GM23338 (cell line): ENCODE results near the gene MYH10. TPM values are rescaled to one million over a fixed set of nuclear protein-coding genes. Genes with fewer than 3 reads are reported as not detected.

Experiments
- ATAC-seq: fragments of 200-7000 bp; cut with Tn5 transposase; 3 replicates; pipeline ENCODE4 v1.9.1; 2020
- DNase-seq: peaks from one replicate; pipeline ENCODE4 v3.0.0-alpha.2; 2015; ENCODE audit warnings: low spot score
- H2AFZ ChIP-seq: fragments of 200-600 bp; sonication (generic); 2 replicates; pipeline ENCODE4 v1.8.0; 2016; ENCODE audit warnings: antibody characterized with exemption, mild to moderate bottlenecking, moderate library complexity
- H3F3A ChIP-seq: fragments of 200-600 bp; sonication (generic); replicated peaks from 2 replicates; pipeline ENCODE4 v1.8.0; 2017; ENCODE audit warnings: antibody characterized with exemption, mixed run types, low read depth
- H3K27ac ChIP-seq: fragments of 200-600 bp; sonication (generic); 2 replicates; pipeline ENCODE4 v1.6.1; 2016; ENCODE audit warnings: low read depth
- H3K27me3 ChIP-seq: fragments of 200-600 bp; sonication (generic); 2 replicates; pipeline ENCODE4 v1.8.0; 2016; ENCODE audit warnings: mild to moderate bottlenecking, mixed run types, moderate library complexity; ENCODE audit not compliant: insufficient read depth
- H3K36me3 ChIP-seq: fragments of 200-600 bp; sonication (generic); 2 replicates; pipeline ENCODE4 v1.8.0; 2016; ENCODE audit warnings: mild to moderate bottlenecking; ENCODE audit not compliant: insufficient read depth
- H3K4me1 ChIP-seq: fragments of 200-600 bp; sonication (generic); 2 replicates; pipeline ENCODE4 v1.8.0; 2016; ENCODE audit warnings: mild to moderate bottlenecking, moderate library complexity; ENCODE audit not compliant: insufficient read depth
- H3K4me2 ChIP-seq: fragments of 200-600 bp; sonication (generic); 2 replicates; pipeline ENCODE4 v1.7.1; 2017; ENCODE audit warnings: mixed run types
- H3K4me3 ChIP-seq: fragments of 200-600 bp; sonication (generic); 2 replicates; pipeline ENCODE4 v1.6.1; 2016; ENCODE audit warnings: mixed run types
- H3K79me2 ChIP-seq: fragments of 200-600 bp; sonication (generic); replicated peaks from 2 replicates; pipeline ENCODE4 v1.8.0; 2017; ENCODE audit warnings: mild to moderate bottlenecking; ENCODE audit not compliant: insufficient read depth
- H3K9me2 ChIP-seq: fragments of 200-600 bp; sonication (generic); 2 replicates; pipeline ENCODE4 v1.8.0; 2017; ENCODE audit not compliant: insufficient read depth
- H4K20me1 ChIP-seq: fragments of 200-600 bp; sonication (generic); replicated peaks from 2 replicates; pipeline ENCODE4 v1.8.0; 2017; ENCODE audit warnings: mild to moderate bottlenecking; ENCODE audit not compliant: insufficient read depth
- H3K27ac Mint-ChIP-seq: 2 replicates; pipeline ENCODE4 v1.8.0; 2020; ENCODE audit warnings: inconsistent platforms, mild to moderate bottlenecking, moderate library complexity, mixed read lengths
- H3K27me3 Mint-ChIP-seq: 3 replicates; pipeline ENCODE4 v1.8.0; 2022; ENCODE audit warnings: low read depth, mild to moderate bottlenecking, moderate library complexity, mixed read lengths, inconsistent platforms; ENCODE audit not compliant: insufficient read depth, poor library complexity
- H3K36me3 Mint-ChIP-seq: 3 replicates; pipeline ENCODE4 v1.8.0; 2021; ENCODE audit warnings: low read depth, mild to moderate bottlenecking, inconsistent platforms, moderate library complexity, mixed read lengths
- H3K4me1 Mint-ChIP-seq: 3 replicates; pipeline ENCODE4 v1.8.0; 2020; ENCODE audit warnings: mild to moderate bottlenecking, inconsistent platforms, mixed read lengths
- H3K4me3 Mint-ChIP-seq: 3 replicates; pipeline ENCODE4 v1.8.0; 2021; ENCODE audit warnings: moderate library complexity, mild to moderate bottlenecking, inconsistent platforms, mixed read lengths
- H3K9me3 Mint-ChIP-seq: 3 replicates; pipeline ENCODE4 v1.8.0; 2020; ENCODE audit warnings: moderate library complexity, mild to moderate bottlenecking, inconsistent platforms, mixed read lengths
- CREB1 ChIP-seq: fragments of 250-450 bp; sonication (Bioruptor Pico); IDR thresholded peaks from 2 replicates; pipeline ENCODE4 v1.5.0; 2020; ENCODE audit warnings: low read depth, mild to moderate bottlenecking, moderate library complexity
- CTCF ChIP-seq, 2 experiments: fragments of 200-600 bp in 1 of 2; sonication (generic) in 1 of 2; conservative IDR thresholded peaks; 2 replicates each; pipeline versions ENCODE4 v1.5.1 to v1.6.1; 2016 to 2017; ENCODE audit warnings: antibody characterized with exemption in 2 of 2, low read depth in 2 of 2, mild to moderate bottlenecking in 2 of 2, moderate library complexity in 1 of 2
- ETS1 ChIP-seq: IDR thresholded peaks from 2 replicates; pipeline ENCODE4 v1.6.1; 2016; ENCODE audit warnings: antibody characterized with exemption
- EZH2phosphoT487 ChIP-seq: fragments of 200-600 bp; sonication (generic); IDR thresholded peaks from one replicate; pipeline ENCODE4 v1.8.1; 2018; ENCODE audit warnings: antibody characterized with exemption; ENCODE audit not compliant: unreplicated experiment
- JUNB ChIP-seq: IDR thresholded peaks from one replicate; pipeline ENCODE4 v1.6.1; 2016; ENCODE audit warnings: antibody characterized with exemption; ENCODE audit not compliant: unreplicated experiment
- POLR2AphosphoS5 ChIP-seq: IDR thresholded peaks from 2 replicates; pipeline ENCODE4 v1.6.1; 2016; ENCODE audit warnings: antibody characterized with exemption, low read depth
- REST ChIP-seq: IDR thresholded peaks from one replicate; pipeline ENCODE4 v1.6.1; 2018; ENCODE audit warnings: antibody characterized with exemption; ENCODE audit not compliant: unreplicated experiment
- STAT1 ChIP-seq: IDR thresholded peaks from one replicate; pipeline ENCODE4 v1.6.1; 2016; ENCODE audit warnings: antibody characterized with exemption; ENCODE audit not compliant: unreplicated experiment
- ZNF114 ChIP-seq: fragments of 250-450 bp; sonication (Bioruptor Pico); IDR thresholded peaks from 2 replicates; pipeline ENCODE4 v1.5.0; 2020; ENCODE audit warnings: mild to moderate bottlenecking, moderate library complexity
- ZNF331 ChIP-seq: fragments of 250-450 bp; sonication (Bioruptor Pico); IDR thresholded peaks from 2 replicates; pipeline ENCODE4 v1.5.0; 2020; ENCODE audit warnings: low read depth, mild to moderate bottlenecking, moderate library complexity
- ZNF462 ChIP-seq: fragments of 250-450 bp; sonication (Bioruptor Pico); IDR thresholded peaks from 2 replicates; pipeline ENCODE4 v1.5.0; 2020; ENCODE audit warnings: mild to moderate bottlenecking, moderate library complexity
- polyA plus RNA-seq: library from polyadenylated mRNA; unstranded; fragments of >200 nt; fragmentation: Nextera tagmentation; extraction: Ambion mirVana; gene quantifications from 2 replicates; pipeline ENCODE4 v1.2.1, GENCODE V29; 2016
- total RNA-seq: library from RNA; depleted of rRNA; stranded (reverse); fragments of >200 nt; shearing (Covaris generic); gene quantifications from 2 replicates; pipeline ENCODE4 v1.2.3, GENCODE V29; 2014

Gene MYH10
- total and polyA plus RNA-seq, 2 experiments from 2014 or later, result 89.5 to 230 TPM

GRCh38 chr17:8499171-8499570, 131.4 kb downstream of the MYH10 start:
- Histone ChIP-seq H4K20me1 (no peaks in the 10 kb centered on the region; the same call in 1 of the 2 replicates), H3K4me2 (no peak overlapping the region), H3K36me3 (peaks cover 63% of the 10 kb centered on the region), H3K4me3 (no peak overlapping the region), H3K79me2 (no peaks in the 10 kb centered on the region), H2AFZ (no peak overlapping the region), H3K27me3 (no peaks in the 10 kb centered on the region), H3K4me1 (no peaks in the 10 kb centered on the region), H3K27ac (no peak overlapping the region), H3F3A (0 out of 2 replicates have a peak, but pooled peaks cover 4% of the 10 kb centered on the region), H3K9me2 (no peaks in the 10 kb centered on the region)
- no peaks in the 10 kb centered on the region for H3K9me3 Mint-ChIP-seq
- H3K36me3 Mint-ChIP-seq, result peaks cover 90% of the 10 kb centered on the region
- H3K4me3 Mint-ChIP-seq, result no peak overlapping the region
- DNase-seq (no peak), ATAC-seq (no peak)
- TF ChIP-seq POLR2AphosphoS5 (no peak), CREB1 (CRISPR knock-in tag) (no peak), CTCF (conservative IDR thresholded peaks at IDR 0.05; ENCODE audit: low read depth in 2 of 2) (no peak), ZNF114 (CRISPR knock-in tag) (no peak), ZNF331 (CRISPR knock-in tag) (no peak), STAT1 (no peak), JUNB (no peak), ETS1 (no peak), ZNF462 (CRISPR knock-in tag) (no peak), EZH2phosphoT487 (no peak), REST (no peak)
- no peak overlapping the region for H3K27ac Mint-ChIP-seq
- H3K4me1 Mint-ChIP-seq, result no peaks in the 10 kb centered on the region
- peaks cover 7% of the 10 kb centered on the region for H3K27me3 Mint-ChIP-seq
